IMR-90 (cell line): ENCODE results near the gene CCDC175.

ENCODE experiments used
- CEBPB ChIP-seq: IDR thresholded peaks from 2 replicates; pipeline ENCODE4 v1.6.1; 2012; ENCODE audit warnings: low read depth, low read length, improper control_type of control experiment
- CHD1 ChIP-seq: IDR thresholded peaks from 2 replicates; pipeline ENCODE4 v1.6.1; 2012; ENCODE audit warnings: low read depth, low read length, improper control_type of control experiment
- CTCF ChIP-seq: conservative IDR thresholded peaks from 2 replicates; pipeline ENCODE4 v1.5.1; 2012; ENCODE audit warnings: mild to moderate bottlenecking, low read depth, low read length, improper control_type of control experiment
- ELK1 ChIP-seq: fragments of 150-350 bp; IDR thresholded peaks from 2 replicates; pipeline ENCODE4 v1.6.1; 2016; ENCODE audit warnings: low read depth, mild to moderate bottlenecking, low read length, moderate library complexity, borderline replicate concordance
- FOS ChIP-seq: fragments of 150-350 bp; IDR thresholded peaks from 2 replicates; pipeline ENCODE4 v1.6.1; 2016; ENCODE audit warnings: low read depth, low read length
- MAFK ChIP-seq: IDR thresholded peaks from 2 replicates; pipeline ENCODE4 v1.6.1; 2012; ENCODE audit warnings: low read depth, low read length, improper control_type of control experiment
- MAZ ChIP-seq: IDR thresholded peaks from 2 replicates; pipeline ENCODE4 v1.6.1; 2012; ENCODE audit warnings: low read depth, mild to moderate bottlenecking, low read length, improper control_type of control experiment, moderate library complexity, borderline replicate concordance
- MXI1 ChIP-seq: IDR thresholded peaks from 2 replicates; pipeline ENCODE4 v1.6.1; 2012; ENCODE audit warnings: low read depth, mild to moderate bottlenecking, low read length, moderate library complexity, borderline replicate concordance
- NFE2L2 ChIP-seq: fragments of 150-350 bp; IDR thresholded peaks from 2 replicates; pipeline ENCODE4 v1.6.1; 2016; ENCODE audit warnings: low read depth, mild to moderate bottlenecking, low read length
- POLR2A ChIP-seq: IDR thresholded peaks from 2 replicates; pipeline ENCODE4 v1.6.1; 2012; ENCODE audit warnings: mild to moderate bottlenecking, low read depth, low read length
- RAD21 ChIP-seq: IDR thresholded peaks from 2 replicates; pipeline ENCODE4 v1.6.1; 2012; ENCODE audit warnings: low read length, improper control_type of control experiment
- RFX5 ChIP-seq: IDR thresholded peaks from 2 replicates; pipeline ENCODE4 v1.8.0; 2012; ENCODE audit warnings: low read depth, mild to moderate bottlenecking, low read length, moderate library complexity
- SMC3 ChIP-seq: fragments of 150-350 bp; IDR thresholded peaks from 2 replicates; pipeline ENCODE4 v1.6.1; 2016; ENCODE audit warnings: low read depth, mild to moderate bottlenecking, antibody characterized with exemption, low read length, moderate library complexity
- USF2 ChIP-seq: fragments of 150-350 bp; IDR thresholded peaks from 2 replicates; pipeline ENCODE4 v1.6.1; 2017; ENCODE audit warnings: mild to moderate bottlenecking, antibody characterized with exemption, low read length, low read depth

DNA sequence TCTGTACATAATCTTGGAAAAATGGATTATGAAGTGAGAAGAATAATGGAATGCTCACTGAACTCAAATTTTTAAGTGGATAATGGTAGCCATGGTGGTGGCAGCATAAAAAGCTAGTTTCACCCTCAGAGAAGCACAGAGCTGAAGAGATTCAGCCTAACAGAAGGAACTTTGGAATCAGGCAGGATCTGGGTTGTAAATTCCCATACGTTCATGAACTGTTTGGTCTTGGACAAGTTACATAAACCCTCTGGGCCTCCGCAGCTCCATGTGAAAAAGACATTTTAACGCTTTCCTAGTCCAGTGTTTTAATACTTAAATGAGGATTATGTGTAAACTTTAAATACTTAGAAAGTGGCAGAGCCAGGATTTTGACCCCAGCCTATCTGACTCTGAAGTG, 65.6 kb downstream of the CCDC175 start:
- TF ChIP-seq CTCF (no peak), POLR2A (no peak), RAD21 (no peak), MAFK (no peak), NFE2L2 (no peak), SMC3 (no peak), ELK1 (no peak), USF2 (no peak), MXI1 (no peak), CEBPB (no peak), FOS (no peak), CHD1 (no peak), MAZ (no peak), RFX5 (no peak)
